Mucosa of descending colon (tissue), 3 donors: Measurements from ENCODE around the gene FUT9. TPM values are rescaled to one million over a fixed set of nuclear protein-coding genes. Genes with fewer than 3 reads are reported as not detected.

Experiments used
- ATAC-seq: fragments of 200-7000 bp; cut with Tn5 transposase; one replicate; pipeline ENCODE4 v1.9.1; 2020; ENCODE audit warnings: mild to moderate bottlenecking, moderate library complexity
- DNase-seq, 3 donors: peaks; one replicate each; pipeline ENCODE4 v3.0.0-alpha.2; 2020
- H3K36me3 ChIP-seq: fragments of 200-600 bp; one replicate; pipeline ENCODE4 v1.8.0; 2021; ENCODE audit warnings: low read depth, mild to moderate bottlenecking
- H3K4me1 ChIP-seq: fragments of 200-600 bp; one replicate; pipeline ENCODE4 v1.8.0; 2021; ENCODE audit warnings: low read depth, mild to moderate bottlenecking
- H3K4me3 ChIP-seq: fragments of 200-600 bp; one replicate; pipeline ENCODE4 v1.8.0; 2021; ENCODE audit warnings: mild to moderate bottlenecking
- H3K9me3 ChIP-seq: fragments of 200-600 bp; one replicate; pipeline ENCODE4 v1.8.0; 2021; ENCODE audit warnings: mild to moderate bottlenecking
- intact Hi-C, 2 donors: fragments of 100-400 bp; cut with DNase I in 1 of 2; cut with micrococcal nuclease in 1 of 2; formaldehyde crosslinking; loops; one replicate each; pipeline versions ENCODE4 v1.11.0 to v1.11.1; 2022; cut with DNase I, micrococcal nuclease
- total RNA-seq, 3 donors: library from RNA; stranded (reverse); fragmentation: NEBNext Ultra II Directional in 2 of 3; extraction: Animal tissue kit (Norgen Biotek cat#: 25700) in 2 of 3; gene quantifications; one replicate each; pipeline versions ENCODE4 v1.2.1 to v1.2.4, GENCODE V29; 2021 to 2023
- TF ChIP-seq, protein P1 (sequence below): fragments of 200-600 bp; IDR thresholded peaks from one replicate; pipeline ENCODE4 v1.8.0; 2022; ENCODE audit warnings: antibody characterized with exemption, mild to moderate bottlenecking
- donor health status: DM: no; HTN: no; CAD: no; lungs with moderate emphysema.
- donor health status: DM: no; HTN: no; CAD: no.
- donor health status: DM: no; HTN: yes; CAD: no.

FUT9 gene
- total RNA-seq, 3 donors from 2014 or later, result 0.02 to 0.09 TPM; not detected in 1

DNA sequence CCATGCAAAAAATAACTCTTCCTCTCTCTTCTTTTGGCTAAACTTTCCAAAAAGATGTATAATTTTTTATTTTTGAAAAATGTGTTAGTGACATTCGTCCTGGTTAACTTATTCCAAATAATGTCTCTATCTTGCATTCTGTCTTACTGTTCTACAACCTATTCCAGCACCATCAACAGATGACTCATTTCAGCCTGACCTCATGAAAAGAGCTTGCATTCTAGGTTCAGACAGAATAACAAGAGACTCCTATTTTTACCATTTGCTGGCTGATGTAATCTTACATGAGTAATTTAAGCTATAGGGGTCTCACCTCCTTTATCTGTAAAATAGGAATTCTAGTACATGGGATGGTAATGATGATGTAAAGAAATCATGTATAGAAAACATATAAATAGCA, 109.0 kb downstream of the FUT9 start:
- Histone ChIP-seq H3K36me3 (no peaks in the 10 kb centered on the region), H3K4me3 (no peak overlapping the region), H3K4me1 (no peaks in the 10 kb centered on the region), H3K9me3 (no peaks in the 10 kb centered on the region)
- intact Hi-C loops, result no loop called here
- TF ChIP-seq, protein P1, sequence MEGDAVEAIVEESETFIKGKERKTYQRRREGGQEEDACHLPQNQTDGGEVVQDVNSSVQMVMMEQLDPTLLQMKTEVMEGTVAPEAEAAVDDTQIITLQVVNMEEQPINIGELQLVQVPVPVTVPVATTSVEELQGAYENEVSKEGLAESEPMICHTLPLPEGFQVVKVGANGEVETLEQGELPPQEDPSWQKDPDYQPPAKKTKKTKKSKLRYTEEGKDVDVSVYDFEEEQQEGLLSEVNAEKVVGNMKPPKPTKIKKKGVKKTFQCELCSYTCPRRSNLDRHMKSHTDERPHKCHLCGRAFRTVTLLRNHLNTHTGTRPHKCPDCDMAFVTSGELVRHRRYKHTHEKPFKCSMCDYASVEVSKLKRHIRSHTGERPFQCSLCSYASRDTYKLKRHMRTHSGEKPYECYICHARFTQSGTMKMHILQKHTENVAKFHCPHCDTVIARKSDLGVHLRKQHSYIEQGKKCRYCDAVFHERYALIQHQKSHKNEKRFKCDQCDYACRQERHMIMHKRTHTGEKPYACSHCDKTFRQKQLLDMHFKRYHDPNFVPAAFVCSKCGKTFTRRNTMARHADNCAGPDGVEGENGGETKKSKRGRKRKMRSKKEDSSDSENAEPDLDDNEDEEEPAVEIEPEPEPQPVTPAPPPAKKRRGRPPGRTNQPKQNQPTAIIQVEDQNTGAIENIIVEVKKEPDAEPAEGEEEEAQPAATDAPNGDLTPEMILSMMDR, result no peak
- no peak for DNase-seq
- ATAC-seq, result no peak

DNA sequence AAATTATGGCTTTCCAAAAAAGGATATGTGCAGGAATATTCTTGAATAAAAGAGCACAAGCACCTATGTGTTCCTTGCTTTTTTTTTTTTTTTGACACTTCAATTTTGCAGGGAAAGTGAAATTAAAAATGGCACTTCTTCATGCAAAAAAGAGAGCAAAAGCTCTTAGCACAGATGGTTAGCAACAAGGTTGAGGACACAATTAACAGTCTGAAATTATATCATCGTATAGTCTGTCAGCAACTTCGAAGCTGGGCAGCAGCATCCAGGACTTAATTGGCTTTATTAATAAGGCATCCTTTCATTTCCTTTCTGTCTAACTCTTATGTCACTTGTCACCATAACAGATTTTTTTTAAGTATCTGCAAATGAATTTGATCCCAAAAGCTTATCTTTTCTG, 122.6 kb downstream of the FUT9 start:
- H3K4me1 ChIP-seq, result no peaks in the 10 kb centered on the region
- no peak overlapping the region for H3K4me3 ChIP-seq
- intact Hi-C loops, result no loop called here
- no peaks in the 10 kb centered on the region for H3K9me3 ChIP-seq
- H3K36me3 ChIP-seq, result no peaks in the 10 kb centered on the region
- DNase-seq (no peak), ATAC-seq (no peak)
- TF ChIP-seq, protein P1, result no peak

DNA sequence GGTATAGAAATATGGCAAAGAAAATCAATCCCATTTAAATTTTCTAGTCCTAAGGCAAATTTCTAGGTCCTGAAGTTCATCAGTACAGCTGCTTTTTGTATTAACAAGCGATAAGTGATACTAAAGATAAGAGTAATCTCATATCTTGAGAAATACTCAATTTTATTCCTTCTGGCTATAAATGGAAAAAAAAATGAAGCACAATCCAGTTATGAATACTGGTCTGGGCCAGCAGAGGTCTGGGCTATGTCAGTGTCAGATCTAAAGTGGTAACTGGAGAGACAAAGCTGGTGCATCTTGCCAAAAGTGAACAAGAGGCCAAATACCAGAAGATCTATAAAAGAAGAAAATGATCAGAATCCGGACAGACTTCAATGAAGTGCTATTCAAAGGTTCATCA, 126.4 kb downstream of the FUT9 start:
- no peaks in the 10 kb centered on the region for H3K4me1 ChIP-seq
- H3K9me3 ChIP-seq, result no peaks in the 10 kb centered on the region
- intact Hi-C loops, result no loop called here
- ATAC-seq (no peak), DNase-seq (no peak)
- H3K4me3 ChIP-seq, result no peak overlapping the region
- no peaks in the 10 kb centered on the region for H3K36me3 ChIP-seq
- TF ChIP-seq, protein P1, result no peak

DNA sequence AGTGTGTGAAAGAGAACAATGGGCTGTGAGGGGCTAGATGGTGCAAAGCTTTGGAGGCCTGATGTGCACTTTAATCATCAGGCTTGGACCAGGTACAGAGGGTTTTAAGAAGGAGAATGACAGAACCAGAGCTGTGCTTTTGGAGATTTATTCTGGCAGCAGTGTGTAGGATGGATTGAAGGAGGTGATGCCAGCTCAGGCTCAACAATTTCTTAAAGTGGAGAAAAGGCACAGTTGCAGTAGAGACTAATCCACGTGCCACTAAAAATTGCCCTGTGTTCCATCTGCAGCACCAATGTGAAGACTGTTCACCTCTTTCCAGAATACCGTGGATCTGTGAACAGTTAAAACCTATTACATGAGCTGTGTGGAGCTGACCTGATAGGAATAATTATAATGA, 134.7 kb downstream of the FUT9 start:
- no peak for DNase-seq
- TF ChIP-seq, protein P1, result no peak
- no peak overlapping the region for H3K4me3 ChIP-seq
- H3K9me3 ChIP-seq, result no peaks in the 10 kb centered on the region
- ATAC-seq, result no peak
- no peaks in the 10 kb centered on the region for H3K4me1 ChIP-seq
- intact Hi-C loops, result no loop called here
- no peaks in the 10 kb centered on the region for H3K36me3 ChIP-seq

DNA sequence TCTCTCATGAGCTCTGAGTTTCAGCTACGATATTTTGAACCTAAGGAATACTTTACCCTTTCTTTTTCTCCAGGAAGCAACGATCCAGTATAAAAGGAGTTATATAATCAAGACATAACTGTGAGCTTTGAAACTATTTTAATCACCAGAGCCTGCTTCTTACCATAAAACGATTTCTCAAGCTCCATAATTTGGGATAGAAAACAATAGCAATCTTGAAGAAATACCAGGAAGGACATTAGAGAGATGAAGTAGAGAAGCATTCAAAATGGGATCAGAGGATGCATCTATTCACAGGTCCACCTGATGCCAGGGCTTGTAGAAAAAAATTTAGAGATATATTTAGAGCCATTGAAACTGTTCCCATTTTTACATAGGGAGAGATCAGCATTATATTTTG, 135.9 kb downstream of the FUT9 start:
- H3K4me3 ChIP-seq, result no peak overlapping the region
- TF ChIP-seq, protein P1, result no peak
- DNase-seq, result no peak
- no peaks in the 10 kb centered on the region for H3K36me3 ChIP-seq
- H3K9me3 ChIP-seq, result no peaks in the 10 kb centered on the region
- no peaks in the 10 kb centered on the region for H3K4me1 ChIP-seq
- ATAC-seq, result no peak
- intact Hi-C loops, result no loop called here

DNA sequence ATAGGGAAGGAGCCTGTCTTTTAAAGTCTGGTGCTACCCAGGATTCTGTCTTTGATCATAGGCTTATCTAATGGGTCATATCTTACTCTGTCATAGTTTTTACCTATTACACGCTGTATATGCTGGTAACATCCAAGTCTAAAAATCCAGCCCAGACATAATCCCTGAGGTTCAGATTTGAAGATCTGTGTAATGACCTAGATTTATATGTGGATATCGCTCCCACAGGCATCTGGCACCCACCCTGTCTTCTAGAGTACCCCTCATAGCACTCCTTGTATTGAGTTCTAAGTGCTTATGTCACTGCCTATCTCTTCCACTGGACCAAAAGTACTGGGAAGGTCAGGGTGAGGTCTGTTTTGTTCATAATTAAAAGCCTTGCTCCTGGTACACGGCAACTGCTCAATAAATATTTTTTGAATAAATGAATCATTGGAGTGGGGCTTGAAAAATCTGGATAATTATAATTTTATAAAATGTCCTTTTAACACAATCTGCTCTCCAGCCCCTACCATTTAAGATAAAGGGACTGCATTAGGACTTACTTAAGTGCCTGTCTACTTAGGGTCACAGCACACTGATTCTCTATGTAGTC, 136.4 kb downstream of the FUT9 start:
- H3K4me3 ChIP-seq, result no peak overlapping the region
- H3K9me3 ChIP-seq, result no peaks in the 10 kb centered on the region
- TF ChIP-seq, protein P1, result no peak
- no peaks in the 10 kb centered on the region for H3K36me3 ChIP-seq
- H3K4me1 ChIP-seq, result no peaks in the 10 kb centered on the region
- ATAC-seq, result no peak
- DNase-seq, result no peak
- intact Hi-C loops, result no loop called here
